ENCODE measurements around the gene CYTL1.
"Not testable (repeated sequence)": the region's sequence is repeated elsewhere in the genome, so short reads cannot be mapped to it uniquely, and the experiment has no call there.

CYTL1 gene

DNA sequence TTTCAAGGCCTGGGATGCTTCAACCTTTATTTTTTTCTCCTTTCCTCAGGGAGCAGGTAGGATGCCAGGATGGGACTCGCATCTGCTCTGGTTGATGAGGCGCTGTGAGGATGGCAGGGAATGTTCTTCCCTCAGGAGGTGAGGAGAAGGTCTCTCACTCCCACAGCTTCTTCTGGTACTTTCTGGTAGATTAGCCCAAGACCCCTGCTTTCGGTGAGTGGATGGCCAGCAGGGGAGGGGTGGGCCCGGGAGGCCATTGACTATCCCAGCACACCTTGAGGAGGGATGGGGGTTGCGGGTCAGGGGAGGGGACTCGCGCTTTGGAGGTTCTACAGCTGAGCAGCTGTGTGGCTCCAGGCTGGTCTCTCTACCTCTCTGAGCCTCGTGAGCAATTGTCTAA, 14.8 kb downstream of the CYTL1 start:
- intact Hi-C loops (cut with DNase I), result no loop called here
- peak in 1 of 10 donors; percentile 30 for DNase-seq

DNA sequence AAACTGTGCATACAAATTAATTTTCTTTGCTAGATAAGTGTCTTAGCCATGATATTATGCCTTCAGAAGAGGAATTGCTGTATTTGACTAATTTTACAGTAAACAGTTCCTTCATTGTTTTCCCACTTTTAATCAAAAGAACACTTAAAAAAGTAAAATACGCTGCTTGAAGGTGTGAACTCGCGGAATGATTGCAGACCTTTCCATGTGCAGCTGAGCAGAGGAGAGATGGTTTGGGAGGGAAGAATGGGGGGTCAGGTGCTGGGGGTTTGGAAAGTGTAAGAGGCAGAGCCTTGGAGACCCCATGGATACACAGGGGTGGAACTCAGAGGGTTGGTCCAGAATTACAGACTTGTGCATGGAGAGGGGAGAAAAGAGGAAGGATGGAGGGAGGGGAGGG, 15.3 kb downstream of the CYTL1 start:
- DNase-seq, result no peak
- intact Hi-C loops (cut with DNase I), result no loop called here

DNA sequence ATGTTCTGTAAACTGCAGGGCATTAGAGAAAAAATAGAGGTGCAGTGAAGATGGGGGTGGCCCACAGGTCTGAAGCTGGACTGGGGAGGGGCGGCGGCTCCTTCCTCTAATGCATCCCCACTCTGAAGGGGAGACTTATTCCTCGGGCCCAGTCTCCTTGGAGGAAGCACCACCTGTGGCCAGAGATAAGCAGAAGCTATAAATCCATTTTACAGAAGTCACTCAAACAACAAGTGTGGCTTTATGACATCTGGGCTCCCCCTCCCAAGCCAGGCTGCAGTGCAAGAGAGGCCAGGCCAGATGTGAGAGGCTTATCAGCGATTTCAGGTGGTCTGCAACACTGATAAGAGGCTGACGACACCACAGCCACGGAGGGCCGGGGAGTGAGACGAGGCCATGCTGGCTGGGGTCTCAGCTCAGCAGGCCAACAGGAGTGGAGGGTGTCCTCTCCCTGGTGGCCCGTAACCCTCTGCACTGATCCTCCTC, 15.8 kb downstream of the CYTL1 start:
- DNase-seq, result peak in 1 of 10 donors; percentile 63
- intact Hi-C loops (cut with DNase I), result no loop called here

DNA sequence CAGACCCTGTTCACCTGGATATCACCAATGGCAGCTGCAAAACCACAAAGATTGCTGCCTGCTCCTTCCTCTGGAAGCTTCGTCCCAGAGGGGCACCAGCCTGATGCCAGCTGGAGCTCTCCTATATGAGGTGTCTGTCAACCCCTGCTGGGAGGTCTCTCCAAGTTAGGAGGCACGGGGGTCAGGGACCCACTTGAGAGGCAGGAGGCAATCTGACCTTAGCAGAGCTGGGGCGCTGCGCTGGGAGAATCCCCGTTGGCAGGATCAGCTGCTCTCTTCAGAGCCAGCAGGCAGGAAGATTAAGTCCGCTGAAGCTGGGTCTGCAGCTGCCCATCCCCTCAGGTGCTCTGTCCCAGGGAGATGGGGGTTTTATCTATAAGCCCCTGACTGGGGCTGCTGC, 17.6 kb downstream of the CYTL1 start:
- intact Hi-C loops (cut with DNase I), result not testable (repeated sequence)

DNA sequence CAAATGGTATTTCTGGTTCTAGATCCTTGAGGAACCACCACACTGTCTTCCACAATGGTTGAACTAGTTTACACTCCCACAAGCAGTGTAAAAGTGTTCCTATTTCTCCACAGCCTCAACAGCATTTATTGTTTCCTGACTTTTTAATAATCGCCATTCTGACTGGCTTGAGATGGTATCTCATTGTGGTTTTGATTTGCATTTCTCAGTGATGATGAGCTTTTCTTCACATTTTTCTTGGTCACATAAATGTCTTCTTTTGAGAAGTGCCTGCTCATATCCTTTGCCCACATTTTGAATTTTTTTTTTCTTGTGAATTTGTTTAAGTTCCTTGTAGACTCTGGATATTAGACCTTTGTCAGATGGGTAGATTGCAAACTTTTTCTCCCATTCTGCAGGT, 22.3 kb downstream of the CYTL1 start:
- intact Hi-C loops (cut with DNase I), result loop anchor here (5.0 to 10.0 kb wide), 2 partner anchors 795 to 818 kb away; no protein-coding TSS in a partner anchor
- DNase-seq, result not testable (repeated sequence)

More for the DNA sequence above, 17.6 kb downstream of the CYTL1 start:
- not testable (repeated sequence) for DNase-seq

DNA sequence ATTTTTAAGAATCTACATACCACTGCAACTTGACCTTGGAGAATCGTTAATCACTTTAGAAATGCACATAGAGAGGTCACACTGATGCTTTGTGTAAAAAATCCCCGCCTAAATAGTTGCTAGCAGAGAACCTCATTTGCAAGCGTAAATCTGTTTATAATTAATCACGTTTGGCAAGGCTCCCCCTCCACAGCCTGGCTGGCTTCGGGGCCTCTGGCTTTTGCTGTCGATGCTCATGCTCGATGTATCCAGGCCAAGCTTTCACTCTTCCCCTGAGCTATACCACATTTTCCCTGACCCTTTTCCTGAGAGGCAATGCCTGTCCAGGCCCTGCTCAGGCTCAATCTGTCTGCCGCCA, 23.4 kb downstream of the CYTL1 start:
- no peak for DNase-seq
- intact Hi-C loops (cut with DNase I), result loop anchor here (2.0 to 10.0 kb wide), 3 partner anchors 147 to 819 kb away; no protein-coding TSS in a partner anchor

DNA sequence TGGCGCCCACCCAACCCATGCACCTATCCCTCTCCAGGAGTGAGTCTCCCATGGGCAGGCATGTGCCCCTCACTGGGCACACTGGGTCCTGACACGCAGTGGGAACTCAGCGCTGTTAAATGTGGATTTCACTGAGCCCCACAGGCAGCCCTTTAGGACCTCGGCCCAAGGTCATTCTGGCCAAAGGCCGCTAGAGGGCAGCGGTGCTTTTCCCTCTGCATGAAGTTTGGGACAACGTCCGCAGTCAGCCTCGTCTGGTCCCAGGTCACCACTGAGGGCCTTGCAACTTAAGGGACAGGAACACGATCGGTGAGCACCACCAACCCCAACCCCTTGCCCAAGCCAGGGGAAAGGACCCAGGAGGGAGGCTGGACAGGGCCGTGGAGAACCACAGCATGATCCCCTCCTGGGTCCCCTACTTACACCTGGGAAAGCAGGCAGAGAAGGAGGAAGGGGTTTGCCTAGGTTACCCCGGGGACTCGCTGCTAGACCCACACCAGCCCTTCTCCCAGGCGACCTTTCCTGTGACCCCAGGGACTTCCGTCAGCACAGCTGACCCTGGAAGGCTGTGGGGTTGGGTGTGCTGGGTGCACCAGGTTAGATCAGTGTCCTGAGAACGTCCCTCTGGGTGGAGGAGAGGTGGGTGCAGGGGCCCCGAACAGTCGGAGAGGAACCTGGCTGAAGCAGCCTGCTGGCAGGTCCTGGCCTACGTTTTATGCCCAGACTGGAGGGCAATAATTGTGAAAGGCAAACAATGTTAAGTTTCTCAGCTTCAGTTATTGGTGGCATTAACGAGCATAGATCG, 24.0 kb downstream of the CYTL1 start:
- peak in 9 of 10 donors; percentile 42 to 93 (median 70) for DNase-seq
- intact Hi-C loops (cut with DNase I), result loop anchor here (2.0 to 10.0 kb wide), 3 partner anchors 147 to 819 kb away; no protein-coding TSS in a partner anchor

DNA sequence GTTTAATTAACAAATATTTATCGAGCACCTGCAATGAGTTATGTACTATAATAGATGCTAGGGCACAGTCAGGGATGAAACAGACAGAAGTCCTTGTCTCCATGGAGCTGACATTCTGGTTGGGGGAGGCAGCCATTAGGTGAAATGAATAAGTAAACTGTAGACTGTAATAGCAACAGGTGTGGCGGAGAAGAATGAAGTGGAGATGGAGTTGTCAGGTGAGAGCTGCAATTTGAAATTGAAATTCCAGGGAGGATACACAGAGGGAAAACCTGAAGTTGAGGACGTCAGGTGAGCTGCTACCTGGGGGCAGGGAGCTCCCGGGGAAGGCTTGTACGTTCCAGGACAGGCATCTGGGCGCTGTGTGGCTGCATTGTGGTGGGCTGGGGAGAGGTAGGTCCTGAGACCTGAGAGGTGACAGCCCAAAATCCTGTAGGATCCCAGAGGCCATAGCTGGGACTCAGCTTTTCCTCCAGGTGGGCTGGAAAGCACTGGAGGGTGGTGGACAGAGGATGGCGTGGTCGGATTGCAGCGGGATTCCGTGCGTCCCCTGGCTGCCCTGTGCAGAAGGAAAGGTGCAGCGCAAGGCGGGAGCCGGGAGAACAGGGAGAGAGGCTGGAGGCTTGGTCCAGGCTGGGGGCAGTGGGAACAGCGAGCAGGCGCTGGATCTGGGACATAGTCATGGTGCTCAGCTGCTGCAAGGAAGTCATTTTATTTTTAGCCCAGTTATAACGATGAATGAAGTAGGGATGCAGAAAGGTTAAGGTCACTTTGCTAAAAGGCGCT, 24.8 kb downstream of the CYTL1 start:
- intact Hi-C loops (cut with DNase I), result loop anchor here (2.0 to 10.0 kb wide), 3 partner anchors 148 to 820 kb away; no protein-coding TSS in a partner anchor
- DNase-seq, result no peak

DNA sequence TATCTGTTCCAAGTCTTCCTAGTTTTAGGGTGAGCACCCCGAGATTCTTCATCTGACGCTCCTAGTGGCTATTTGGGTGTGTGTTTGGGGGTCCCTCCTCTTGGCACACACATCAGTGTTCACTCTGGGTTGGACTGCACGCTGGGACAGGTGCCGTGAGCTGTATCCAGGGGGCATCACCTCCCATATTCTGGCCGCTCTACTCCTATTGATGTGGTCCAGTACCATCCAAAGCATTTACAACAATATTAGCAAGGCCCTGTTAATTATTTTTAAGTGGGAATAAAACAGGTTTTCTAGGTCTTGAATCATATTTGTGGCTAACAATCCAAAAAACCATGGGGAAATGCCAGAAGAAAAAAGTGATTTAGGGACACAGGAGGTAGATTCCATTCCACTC, 26.4 kb downstream of the CYTL1 start:
- intact Hi-C loops (cut with DNase I), result loop anchor here (10.0 kb wide), 1 partner anchor 822 kb away; no protein-coding TSS in a partner anchor
- DNase-seq, result no peak

DNA sequence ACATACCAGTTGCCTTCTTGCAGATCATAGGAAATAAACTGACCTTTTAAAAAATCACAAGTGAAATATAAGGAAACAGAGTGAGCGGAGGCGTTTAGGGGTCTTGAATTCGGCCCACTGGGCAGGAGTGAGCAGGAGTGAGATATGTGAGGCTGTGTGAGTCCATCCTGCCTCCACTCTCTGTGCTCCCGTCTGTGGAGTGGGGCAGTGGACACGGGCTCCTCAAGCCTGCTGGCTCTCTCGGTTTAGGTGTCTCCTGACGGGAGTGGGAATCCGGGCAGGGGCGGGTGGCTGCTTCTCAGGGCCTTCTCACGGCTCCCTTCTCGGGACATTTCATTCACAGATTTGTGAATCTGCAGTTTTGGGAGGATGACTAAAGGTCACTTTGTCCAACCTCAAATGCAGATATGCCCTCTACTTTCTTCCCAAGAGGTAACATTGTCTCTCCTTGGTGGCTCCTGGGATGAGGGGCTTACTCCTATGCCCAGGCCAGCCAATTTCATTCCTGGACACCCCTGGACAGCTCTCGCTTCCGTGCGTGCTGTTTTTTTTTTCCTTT, 27.6 kb downstream of the CYTL1 start:
- intact Hi-C loops (cut with DNase I), result loop anchor here (10.0 kb wide), 1 partner anchor 823 kb away; no protein-coding TSS in a partner anchor
- peak in 1 of 10 donors; percentile 79 for DNase-seq

DNA sequence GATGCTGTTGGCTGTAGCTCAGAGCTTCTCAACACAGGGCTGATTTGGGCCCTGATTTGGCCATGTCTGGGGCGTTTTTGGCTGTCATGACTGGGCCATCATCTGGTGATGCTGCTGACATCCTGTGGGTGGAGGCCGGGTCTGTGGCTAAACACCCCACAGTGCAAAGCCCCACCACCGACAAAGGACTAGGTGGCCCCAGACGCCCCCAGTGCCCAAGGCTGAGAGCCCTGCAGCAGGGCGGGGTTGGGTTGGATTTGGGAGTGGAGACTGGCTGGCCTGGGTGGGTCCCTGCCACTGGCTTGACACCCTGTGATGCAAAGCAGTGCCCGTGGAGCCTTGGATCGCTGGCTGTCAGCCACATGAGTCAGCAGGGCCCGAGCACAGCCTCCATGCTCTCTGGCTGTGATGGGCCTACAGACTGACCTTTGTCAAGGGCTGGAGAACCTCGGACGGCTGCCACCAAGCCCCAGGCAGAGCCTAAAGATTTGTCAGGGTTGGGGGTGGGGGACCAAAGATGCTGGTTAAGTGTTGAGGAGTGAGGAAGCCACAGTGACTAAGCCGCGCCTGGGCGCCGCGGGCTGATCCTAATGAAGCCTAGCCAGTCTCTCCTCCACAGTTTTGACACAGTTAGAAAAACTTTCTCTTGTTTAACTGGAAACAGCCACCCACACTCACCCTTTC, 28.3 kb downstream of the CYTL1 start:
- peak in 4 of 10 donors; percentile 15 to 85 (median 64) for DNase-seq
- intact Hi-C loops (cut with DNase I), result loop anchor here (10.0 kb wide), 1 partner anchor 824 kb away; no protein-coding TSS in a partner anchor

DNA sequence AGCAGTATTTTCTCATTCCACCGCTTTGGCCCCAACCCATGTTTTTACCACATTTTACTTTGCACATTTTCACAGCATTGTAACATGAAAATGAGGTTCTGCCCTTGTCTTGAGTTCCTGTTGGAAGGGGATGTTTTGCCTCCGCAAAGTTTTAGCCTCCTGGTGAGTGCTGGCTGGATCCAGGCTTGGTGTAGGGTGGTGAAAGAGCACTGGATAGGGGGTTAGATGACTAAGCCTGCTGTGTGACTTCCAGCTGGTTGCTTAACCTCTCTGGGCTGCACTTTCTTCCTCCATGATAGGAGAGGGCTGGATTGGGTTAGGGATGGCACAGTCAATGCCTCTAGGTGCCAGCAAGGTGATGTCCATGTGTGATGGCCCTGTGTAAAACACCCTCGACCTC, 28.9 kb downstream of the CYTL1 start:
- intact Hi-C loops (cut with DNase I), result loop anchor here (10.0 kb wide), 1 partner anchor 824 kb away; no protein-coding TSS in a partner anchor
- DNase-seq, result no peak

DNA sequence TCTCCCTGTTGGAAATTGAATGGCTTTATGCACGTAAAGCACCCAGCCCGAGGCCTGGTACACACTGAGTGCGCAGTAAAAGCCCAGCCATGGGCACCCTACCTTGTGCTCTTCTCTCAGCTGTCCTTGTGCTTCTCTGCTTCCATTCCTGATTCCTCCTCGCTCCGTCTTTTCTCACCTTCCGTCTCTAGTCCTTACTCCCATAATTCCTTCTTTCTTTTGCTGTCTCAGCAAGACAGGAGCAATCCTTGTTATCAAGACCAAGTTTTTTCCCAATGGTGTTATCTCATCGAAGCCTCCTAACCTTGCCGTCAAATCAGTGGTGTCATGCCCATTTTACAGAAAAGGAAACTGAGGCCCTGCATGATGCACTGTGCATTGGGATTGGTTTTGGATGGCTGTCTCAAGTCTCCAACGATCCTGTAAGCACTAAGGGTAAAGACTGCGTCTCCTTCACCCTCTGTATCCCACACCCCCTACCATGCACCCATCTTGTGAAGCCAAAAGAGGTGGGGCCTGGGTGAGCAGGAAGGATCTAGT, 30.1 kb downstream of the CYTL1 start:
- intact Hi-C loops (cut with DNase I), result no loop called here
- no peak for DNase-seq

DNA sequence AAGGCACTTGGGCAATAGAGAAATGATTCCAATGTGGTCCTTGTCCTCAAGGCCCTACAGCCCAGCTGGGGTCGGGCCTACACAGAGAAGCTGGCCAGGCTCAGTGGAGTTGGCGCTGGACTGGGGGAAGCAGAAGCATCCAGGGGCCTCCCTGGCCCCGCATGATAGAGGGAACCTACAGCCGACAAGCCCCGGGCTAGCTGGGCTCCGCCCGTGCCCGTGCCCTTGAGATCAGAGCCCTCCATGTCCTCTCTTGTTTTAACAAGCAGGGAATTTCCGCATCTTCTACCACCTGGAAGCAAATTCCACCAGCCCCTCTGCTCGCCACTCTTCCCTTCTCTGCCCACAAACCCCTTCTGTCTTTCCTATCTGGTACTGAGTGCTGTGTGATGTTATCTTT, 31.6 kb downstream of the CYTL1 start:
- DNase-seq, result no peak
- intact Hi-C loops (cut with DNase I), result no loop called here

DNA sequence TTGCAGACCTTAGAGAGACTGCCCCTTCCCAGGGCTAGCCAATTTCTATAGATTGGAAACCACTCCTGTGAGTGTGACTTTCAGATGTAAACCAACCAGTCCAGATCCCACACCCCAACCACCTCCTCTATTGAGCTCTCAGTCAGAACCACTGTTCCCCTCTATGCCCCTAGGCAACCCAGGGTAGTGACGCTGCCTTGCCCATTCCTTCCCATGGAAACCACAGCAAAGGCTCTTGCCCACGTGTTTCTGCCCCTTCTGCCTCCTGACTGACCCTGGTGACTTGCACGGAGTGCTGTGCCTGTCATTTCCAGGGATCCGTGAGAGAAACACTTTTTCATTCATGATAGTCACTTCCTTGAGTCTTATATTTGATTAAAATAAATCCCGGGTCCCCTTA, 32.4 kb downstream of the CYTL1 start:
- no peak for DNase-seq
- intact Hi-C loops (cut with DNase I), result no loop called here

DNA sequence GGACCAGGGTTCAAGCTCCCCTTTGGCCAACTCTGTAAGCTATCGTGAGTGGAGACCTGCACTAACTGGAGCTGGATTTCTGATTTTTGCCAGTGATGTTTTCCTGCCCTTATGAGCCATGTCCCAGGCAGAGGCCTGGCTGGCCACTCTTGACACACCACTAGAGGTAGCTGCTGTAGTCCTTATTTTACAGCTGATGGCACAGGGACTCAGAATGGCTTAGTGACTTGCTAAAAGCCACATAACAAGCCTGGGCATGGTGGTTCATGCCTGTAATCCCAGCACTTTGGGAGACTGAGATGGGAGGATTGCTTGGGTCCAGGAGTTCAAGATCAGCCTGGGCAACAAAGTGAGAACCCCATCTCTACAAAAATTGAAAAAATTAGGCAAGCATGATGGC, 33.4 kb downstream of the CYTL1 start:
- intact Hi-C loops (cut with DNase I), result no loop called here
- DNase-seq, result no peak

DNA sequence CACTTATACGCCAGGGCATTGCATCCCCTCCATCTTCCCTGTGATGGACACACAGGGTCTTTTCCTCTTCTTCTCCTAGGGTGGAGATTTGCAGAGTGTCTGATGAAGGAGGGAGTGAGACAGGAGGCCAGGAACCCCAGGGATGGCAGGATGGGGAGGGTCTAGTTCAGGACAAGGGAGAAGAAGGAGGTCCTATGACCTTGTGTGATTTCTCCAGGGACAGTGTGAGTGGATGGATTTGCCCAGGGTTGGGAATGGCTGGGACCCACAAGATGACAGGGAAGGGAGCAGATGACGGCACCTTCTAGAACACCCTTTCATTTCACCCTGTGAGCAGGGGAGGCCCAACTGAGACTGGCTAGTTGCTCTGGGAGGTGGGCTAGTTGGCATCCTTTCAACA, 34.2 kb downstream of the CYTL1 start:
- intact Hi-C loops (cut with DNase I), result no loop called here
- DNase-seq, result no peak

DNA sequence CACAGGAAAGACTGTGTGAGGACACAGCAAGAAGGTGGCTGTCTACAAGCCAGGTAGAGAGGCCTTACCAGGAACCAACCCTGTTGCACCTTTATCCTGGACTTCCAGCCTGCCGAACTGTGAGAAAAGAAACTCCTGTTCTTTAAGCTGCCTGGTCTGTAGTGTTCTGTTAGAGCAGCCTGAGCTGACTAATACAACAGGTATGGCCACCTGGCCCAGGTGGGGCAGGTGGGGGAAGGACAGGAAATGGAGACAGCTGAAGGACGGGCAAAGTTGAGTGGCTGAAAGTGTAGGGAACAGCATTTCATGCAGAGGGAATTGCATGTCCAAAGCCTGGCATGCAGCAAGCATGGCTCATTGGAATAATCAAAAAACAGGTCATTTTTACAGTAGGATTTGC, 35.1 kb downstream of the CYTL1 start:
- DNase-seq, result no peak
- intact Hi-C loops (cut with DNase I), result no loop called here

DNA sequence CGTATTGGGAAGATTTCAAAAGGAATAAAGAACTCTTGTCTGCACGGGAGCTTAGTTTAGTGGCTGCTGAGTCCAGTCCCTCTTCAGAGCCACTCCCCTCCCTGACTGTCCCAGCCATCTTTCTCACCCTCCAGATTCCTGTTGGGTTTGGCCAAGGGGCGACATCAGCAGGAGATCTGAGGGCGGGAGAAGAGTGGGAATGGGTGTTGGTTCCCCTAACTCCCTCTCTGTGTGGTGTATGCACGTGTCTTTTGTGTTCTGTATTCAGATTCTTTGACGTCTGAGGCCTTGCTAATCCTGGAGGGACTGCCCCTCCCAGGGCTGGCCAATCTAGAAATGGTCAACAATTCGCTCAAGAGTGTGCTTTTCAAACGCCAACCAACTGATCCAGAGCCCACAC, 37.4 kb downstream of the CYTL1 start:
- intact Hi-C loops (cut with DNase I), result no loop called here
- no peak for DNase-seq

DNA sequence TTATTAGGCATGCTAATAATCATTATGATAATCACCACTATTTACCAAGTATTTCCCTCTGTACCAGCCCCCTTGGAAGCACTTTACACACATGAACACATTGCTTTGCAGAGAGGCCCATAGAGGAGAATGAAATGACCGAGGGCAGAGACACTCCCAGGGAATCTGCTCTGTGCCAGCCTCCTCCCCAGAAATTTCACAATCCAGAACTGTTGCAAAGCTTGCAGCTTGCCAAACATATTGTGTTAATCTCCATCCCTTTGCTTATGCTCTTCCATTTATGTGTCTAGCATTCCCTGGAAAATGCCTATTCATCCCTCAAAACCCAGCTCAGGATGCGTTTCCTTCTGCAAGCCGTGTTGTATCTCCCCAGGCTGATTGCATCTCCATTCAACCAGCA, 37.8 kb downstream of the CYTL1 start:
- no peak for DNase-seq
- intact Hi-C loops (cut with DNase I), result no loop called here
